Measurements from ENCODE around the gene BLVRB.
"Not testable (repeated sequence)": the region's sequence is repeated elsewhere in the genome, so short reads cannot be mapped to it uniquely, and the experiment has no call there.

The BLVRB gene

GRCh38 chr19:40457953-40458596 lies 7.5 kb downstream of the BLVRB start:
- Histone ChIP-seq H3K9ac (ENCODE audit: low read length) (no peak overlapping the region), H3K4me1 (ENCODE audit: insufficient read depth, low read length, severe bottlenecking) (peaks cover 5% of the 10 kb centered on the region), H3K36me3 (ENCODE audit: insufficient read depth, low read length) (no peaks in the 10 kb centered on the region), H4K20me1 (ENCODE audit: insufficient read depth, low read length) (no peaks in the 10 kb centered on the region), H2AFZ (ENCODE audit: low read length) (no peak overlapping the region), H3K9me2 (ENCODE audit: low read depth, low read length) (no peaks in the 10 kb centered on the region), H3K4me2 (ENCODE audit: low read length) (no peak overlapping the region), H3K27ac (ENCODE audit: low read depth, low read length, poor library complexity, severe bottlenecking) (no peak overlapping the region), H3F3A (ENCODE audit: insufficient read depth, low read length) (no peaks in the 10 kb centered on the region), H3K79me2 (ENCODE audit: insufficient read depth, low read length) (no peaks in the 10 kb centered on the region), H3K27me3 (ENCODE audit: insufficient read depth, low read length) (no peaks in the 10 kb centered on the region), H3K4me3 (ENCODE audit: low read depth, low read length, poor library complexity, severe bottlenecking) (no peak overlapping the region), H3K9me3 (ENCODE audit: low read length) (no peaks in the 10 kb centered on the region)
- TF ChIP-seq CTCF (IDR thresholded peaks at IDR 0.05; ENCODE audit: low read length), result no peak
- no peak for TF ChIP-seq EZH2 (IDR thresholded peaks at IDR 0.05; ENCODE audit: borderline replicate concordance, low read length)

GRCh38 chr19:40457048-40457447 lies 8.5 kb downstream of the BLVRB start:
- Histone ChIP-seq H3K36me3 (ENCODE audit: insufficient read depth, low read length) (no peaks in the 10 kb centered on the region), H4K20me1 (ENCODE audit: insufficient read depth, low read length) (no peaks in the 10 kb centered on the region), H3K27me3 (ENCODE audit: insufficient read depth, low read length) (no peaks in the 10 kb centered on the region), H3K79me2 (ENCODE audit: insufficient read depth, low read length) (no peaks in the 10 kb centered on the region), H3K4me1 (ENCODE audit: insufficient read depth, low read length, severe bottlenecking) (peaks cover 4% of the 10 kb centered on the region), H2AFZ (ENCODE audit: low read length) (no peak overlapping the region), H3K4me2 (ENCODE audit: low read length) (no peak overlapping the region), H3K27ac (ENCODE audit: low read depth, low read length, poor library complexity, severe bottlenecking) (no peak overlapping the region), H3F3A (ENCODE audit: insufficient read depth, low read length) (no peaks in the 10 kb centered on the region), H3K4me3 (ENCODE audit: low read depth, low read length, poor library complexity, severe bottlenecking) (no peak overlapping the region), H3K9me3 (ENCODE audit: low read length) (no peaks in the 10 kb centered on the region), H3K9ac (ENCODE audit: low read length) (no peak overlapping the region), H3K9me2 (ENCODE audit: low read depth, low read length) (no peaks in the 10 kb centered on the region)
- TF ChIP-seq CTCF (IDR thresholded peaks at IDR 0.05; ENCODE audit: low read length), result no peak
- TF ChIP-seq EZH2 (IDR thresholded peaks at IDR 0.05; ENCODE audit: borderline replicate concordance, low read length), result no peak

- H3K27me3 ChIP-seq (ENCODE audit: insufficient read depth, low read length); H3K79me2 ChIP-seq (ENCODE audit: insufficient read depth, low read length); H3K27ac ChIP-seq (ENCODE audit: low read depth, low read length, poor library complexity, severe bottlenecking); H3K9me2 ChIP-seq (ENCODE audit: low read depth, low read length); H4K20me1 ChIP-seq (ENCODE audit: insufficient read depth, low read length); H2AFZ ChIP-seq (ENCODE audit: low read length); H3K4me3 ChIP-seq (ENCODE audit: low read depth, low read length, poor library complexity, severe bottlenecking); H3F3A ChIP-seq (ENCODE audit: insufficient read depth, low read length); H3K4me2 ChIP-seq (ENCODE audit: low read length); H3K36me3 ChIP-seq (ENCODE audit: insufficient read depth, low read length); H3K9ac ChIP-seq (ENCODE audit: low read length); H3K4me1 ChIP-seq (ENCODE audit: insufficient read depth, low read length, severe bottlenecking); H3K9me3 ChIP-seq (ENCODE audit: low read length): not testable (repeated sequence)
Measured at GRCh38 chr19:40453943-40454342, 11.6 kb downstream of the BLVRB start.

- TF ChIP-seq CTCF (IDR thresholded peaks at IDR 0.05; ENCODE audit: low read length) (no peak), EZH2 (IDR thresholded peaks at IDR 0.05; ENCODE audit: borderline replicate concordance, low read length) (no peak)
- no peaks in the 10 kb centered on the region for H3K36me3 ChIP-seq (ENCODE audit: insufficient read depth, low read length)
- H3K27ac ChIP-seq (ENCODE audit: low read depth, low read length, poor library complexity, severe bottlenecking), result no peak overlapping the region
- H3K4me1 ChIP-seq (ENCODE audit: insufficient read depth, low read length, severe bottlenecking), result no peaks in the 10 kb centered on the region
- H3K4me3 ChIP-seq (ENCODE audit: low read depth, low read length, poor library complexity, severe bottlenecking), result no peak overlapping the region
- H2AFZ ChIP-seq (ENCODE audit: low read length), result no peak overlapping the region
- H3K9ac ChIP-seq (ENCODE audit: low read length), result no peak overlapping the region
- H3F3A ChIP-seq (ENCODE audit: insufficient read depth, low read length), result no peaks in the 10 kb centered on the region
- H3K27me3 ChIP-seq (ENCODE audit: insufficient read depth, low read length), result no peaks in the 10 kb centered on the region
- no peaks in the 10 kb centered on the region for H4K20me1 ChIP-seq (ENCODE audit: insufficient read depth, low read length)
- no peaks in the 10 kb centered on the region for H3K79me2 ChIP-seq (ENCODE audit: insufficient read depth, low read length)
- H3K4me2 ChIP-seq (ENCODE audit: low read length), result no peak overlapping the region
- H3K9me2 ChIP-seq (ENCODE audit: low read depth, low read length), result no peaks in the 10 kb centered on the region
- H3K9me3 ChIP-seq (ENCODE audit: low read length), result no peaks in the 10 kb centered on the region
Measured at GRCh38 chr19:40453151-40453735, 12.3 kb downstream of the BLVRB start.

Data from OCI-LY1 (cell line).